Gastrocnemius medialis (tissue), 4 donors: ENCODE results near the gene NFATC3. TPM values are rescaled to one million over a fixed set of nuclear protein-coding genes. Genes with fewer than 3 reads are reported as not detected.

Experiments
- ATAC-seq, 2 donors: fragments of 150-250 bp; one replicate each; pipeline ENCODE4 v1.9.1; 2016
- DNase-seq, 2 donors: peaks; one replicate each; pipeline ENCODE4 v3.0.0-alpha.2; 2019
- H3K27ac ChIP-seq, 4 donors: fragments of 200-600 bp; sonication (generic); 1 replicate in 1 of 4; 2 replicates in 3 of 4; pipeline ENCODE4 v1.5.1; 2016 to 2018; ENCODE audit warnings: mild to moderate bottlenecking in 2 of 4, moderate library complexity in 1 of 4
- H3K27me3 ChIP-seq, 3 donors: fragments of 200-600 bp; sonication (generic) in 2 of 3; 1 replicate in 1 of 3; 2 replicates in 2 of 3; pipeline versions ENCODE4 v1.5.1 to v1.6.0; 2016 to 2019; ENCODE audit warnings: mild to moderate bottlenecking in 1 of 3, moderate library complexity in 1 of 3
- H3K36me3 ChIP-seq, 2 donors: fragments of 200-600 bp; sonication (generic) in 1 of 2; one replicate each; pipeline ENCODE4 v1.5.1; 2017 to 2018
- H3K4me1 ChIP-seq, 2 donors: fragments of 200-600 bp; sonication (generic) in 1 of 2; one replicate each; pipeline ENCODE4 v1.5.1; 2016 to 2017; ENCODE audit warnings: mild to moderate bottlenecking in 2 of 2
- H3K4me3 ChIP-seq, 4 donors: fragments of 200-600 bp; sonication (generic) in 3 of 4; 1 replicate in 1 of 4; 2 replicates in 3 of 4; pipeline ENCODE4 v1.5.1; 2016 to 2019; ENCODE audit warnings: mild to moderate bottlenecking in 2 of 4
- H3K9me3 ChIP-seq, 3 donors: fragments of 200-600 bp; sonication (generic) in 2 of 3; 1 replicate in 1 of 3; 2 replicates in 2 of 3; pipeline ENCODE4 v1.5.1; 2016 to 2019
- CTCF ChIP-seq, 5 experiments: fragments of 450-650 bp in 3 of 5; fragments of 200-600 bp in 2 of 5; sonication (generic) in 2 of 5; IDR thresholded peaks in 4 of 5; conservative IDR thresholded peaks in 1 of 5; 1 replicate in 4 of 5; 2 replicates in 1 of 5; pipeline ENCODE4 v1.5.1; 2016 to 2019; ENCODE audit warnings: antibody characterized with exemption in 5 of 5, mild to moderate bottlenecking in 3 of 5, moderate library complexity in 3 of 5
- POLR2A ChIP-seq, 2 donors: fragments of 450-650 bp; IDR thresholded peaks; one replicate each; pipeline ENCODE4 v1.6.1; 2017; ENCODE audit warnings: antibody characterized with exemption in 2 of 2, mild to moderate bottlenecking in 2 of 2, moderate library complexity in 2 of 2
- in situ Hi-C, 4 donors: fragments of 200-750 bp; cut with MboI; loops; one replicate each; pipeline versions ENCODE4 v1.15.0 to v1.8.0; 2017; ENCODE audit warnings: low sequenced_read_pairs in 4 of 4
- intact Hi-C: fragments of 100-400 bp; cut with DNase I; formaldehyde crosslinking; loops from one replicate; pipeline ENCODE4 v1.15.1; 2023; ENCODE audit warnings: low total_unique reads
- total RNA-seq, 4 donors: library from RNA; depleted of rRNA; stranded (reverse); fragments of >200 nt; gene quantifications; one replicate each; pipeline versions ENCODE4 v1.1.0 to v1.2.3, GENCODE V29; 2016

The NFATC3 gene
- total RNA-seq, 4 donors from 2014 or later = 47.9 to 72.7 (median 70.7) TPM

- intact Hi-C loops (loop anchor here (5.0 kb wide), 1 partner anchor 38 kb away; no protein-coding TSS in a partner anchor), in situ Hi-C loops (no loop called here)
- Histone ChIP-seq H3K4me3 (no peak overlapping the region), H3K4me1 (peaks cover 20 to 30% of the 10 kb centered on the region in 2 donors), H3K27ac (peak overlapping the region; percentile 20 to 60 (median 45)), H3K36me3 (peaks cover 0 to 32% of the 10 kb centered on the region in 2 donors), H3K27me3 (no peaks in the 10 kb centered on the region), H3K9me3 (no peaks in the 10 kb centered on the region)
- TF ChIP-seq CTCF (IDR thresholded peaks at IDR 0.05 in 4 of 5, conservative IDR thresholded peaks at IDR 0.05 in 1 of 5) (no peak), POLR2A (IDR thresholded peaks at IDR 0.05) (no peak)
- ATAC-seq = no peak
- DNase-seq = no peak
Observed at GRCh38 chr16:68179855-68180254, 94.7 kb downstream of the NFATC3 start.

GRCh38 chr16:68183046-68183445 lies 97.9 kb downstream of the NFATC3 start:
- intact Hi-C loops (loop anchor here (5.0 kb wide), 1 partner anchor 41 kb away; no protein-coding TSS in a partner anchor), in situ Hi-C loops (no loop called here)
- H3K36me3 ChIP-seq = peaks cover 0 to 31% of the 10 kb centered on the region in 2 donors
- DNase-seq (no peak), ATAC-seq (peak; percentile 97 to 98)
- peaks cover 20 to 37% of the 10 kb centered on the region in 2 donors for H3K4me1 ChIP-seq
- peak overlapping the region; percentile 79 to 87 (median 82) for H3K27ac ChIP-seq
- no peaks in the 10 kb centered on the region for H3K9me3 ChIP-seq
- no peak for TF ChIP-seq CTCF (IDR thresholded peaks at IDR 0.05 in 4 of 5, conservative IDR thresholded peaks at IDR 0.05 in 1 of 5)
- TF ChIP-seq POLR2A (IDR thresholded peaks at IDR 0.05) = peak in 1 of 2 donors; percentile 37
- no peak overlapping the region for H3K4me3 ChIP-seq
- H3K27me3 ChIP-seq = no peaks in the 10 kb centered on the region

- TF ChIP-seq CTCF (IDR thresholded peaks at IDR 0.05 in 4 of 5, conservative IDR thresholded peaks at IDR 0.05 in 1 of 5) = no peak
- TF ChIP-seq POLR2A (IDR thresholded peaks at IDR 0.05) = no peak
- in situ Hi-C loops = no loop called here
- H3K4me3 ChIP-seq = no peak overlapping the region
- ATAC-seq = no peak
- no peak for DNase-seq
- peaks cover 3 to 44% of the 10 kb centered on the region in 2 donors for H3K36me3 ChIP-seq
- peaks cover 15 to 23% of the 10 kb centered on the region in 2 donors for H3K4me1 ChIP-seq
- H3K27me3 ChIP-seq = no peaks in the 10 kb centered on the region
- no peaks in the 10 kb centered on the region for H3K9me3 ChIP-seq
- intact Hi-C loops = no loop called here
- H3K27ac ChIP-seq = peak overlapping the region; percentile 18 to 58 (median 40)
Observed at GRCh38 chr16:68186877-68187276, 101.7 kb downstream of the NFATC3 start.

GRCh38 chr16:68187505-68187904 lies 102.3 kb downstream of the NFATC3 start:
- no peak for TF ChIP-seq CTCF (IDR thresholded peaks at IDR 0.05 in 4 of 5, conservative IDR thresholded peaks at IDR 0.05 in 1 of 5)
- no peak for TF ChIP-seq POLR2A (IDR thresholded peaks at IDR 0.05)
- peak overlapping the region in 2 of 4 donors; percentile 18 to 52 for H3K27ac ChIP-seq
- peaks cover 3 to 45% of the 10 kb centered on the region in 2 donors for H3K36me3 ChIP-seq
- peaks cover 10 to 22% of the 10 kb centered on the region in 2 donors for H3K4me1 ChIP-seq
- H3K9me3 ChIP-seq = no peaks in the 10 kb centered on the region
- intact Hi-C loops (no loop called here), in situ Hi-C loops (no loop called here)
- H3K27me3 ChIP-seq = no peaks in the 10 kb centered on the region
- no peak for ATAC-seq
- DNase-seq = no peak
- no peak overlapping the region for H3K4me3 ChIP-seq

- Histone ChIP-seq H3K27ac (no peak overlapping the region), H3K4me3 (no peak overlapping the region), H3K9me3 (no peaks in the 10 kb centered on the region), H3K27me3 (no peaks in the 10 kb centered on the region), H3K4me1 (peaks cover 5 to 15% of the 10 kb centered on the region in 2 donors), H3K36me3 (peaks cover 3 to 46% of the 10 kb centered on the region in 2 donors)
- in situ Hi-C loops = no loop called here
- ATAC-seq = no peak
- intact Hi-C loops = no loop called here
- TF ChIP-seq CTCF (IDR thresholded peaks at IDR 0.05 in 4 of 5, conservative IDR thresholded peaks at IDR 0.05 in 1 of 5) (no peak), POLR2A (IDR thresholded peaks at IDR 0.05) (no peak)
- DNase-seq = no peak
Observed at GRCh38 chr16:68188170-68188569, 103.0 kb downstream of the NFATC3 start.
